ENCODE results near the gene DNAH1.

DNA sequence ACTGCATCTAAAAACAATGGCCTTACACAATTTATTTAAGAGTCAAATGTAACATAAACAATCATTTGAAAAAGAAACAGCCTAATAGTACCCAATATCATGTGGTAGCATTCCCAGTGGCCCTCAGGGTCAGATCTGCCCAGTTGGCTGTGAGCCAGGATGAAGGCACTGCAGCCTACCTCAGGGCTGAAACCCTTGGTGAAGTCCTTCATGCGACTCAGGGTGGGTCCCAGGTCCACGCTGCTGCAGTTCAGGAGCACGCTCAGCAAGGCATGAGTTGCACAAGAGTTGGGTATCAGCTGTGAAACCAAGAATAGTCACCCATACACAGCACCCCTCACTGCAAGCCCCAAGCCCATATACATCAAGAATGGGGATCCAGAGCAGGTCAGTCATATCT, 91.7 kb downstream of the DNAH1 start:
- TF ChIP-seq POLR2A (IDR thresholded peaks at IDR 0.05), result no peak
- TF ChIP-seq, protein P1, sequence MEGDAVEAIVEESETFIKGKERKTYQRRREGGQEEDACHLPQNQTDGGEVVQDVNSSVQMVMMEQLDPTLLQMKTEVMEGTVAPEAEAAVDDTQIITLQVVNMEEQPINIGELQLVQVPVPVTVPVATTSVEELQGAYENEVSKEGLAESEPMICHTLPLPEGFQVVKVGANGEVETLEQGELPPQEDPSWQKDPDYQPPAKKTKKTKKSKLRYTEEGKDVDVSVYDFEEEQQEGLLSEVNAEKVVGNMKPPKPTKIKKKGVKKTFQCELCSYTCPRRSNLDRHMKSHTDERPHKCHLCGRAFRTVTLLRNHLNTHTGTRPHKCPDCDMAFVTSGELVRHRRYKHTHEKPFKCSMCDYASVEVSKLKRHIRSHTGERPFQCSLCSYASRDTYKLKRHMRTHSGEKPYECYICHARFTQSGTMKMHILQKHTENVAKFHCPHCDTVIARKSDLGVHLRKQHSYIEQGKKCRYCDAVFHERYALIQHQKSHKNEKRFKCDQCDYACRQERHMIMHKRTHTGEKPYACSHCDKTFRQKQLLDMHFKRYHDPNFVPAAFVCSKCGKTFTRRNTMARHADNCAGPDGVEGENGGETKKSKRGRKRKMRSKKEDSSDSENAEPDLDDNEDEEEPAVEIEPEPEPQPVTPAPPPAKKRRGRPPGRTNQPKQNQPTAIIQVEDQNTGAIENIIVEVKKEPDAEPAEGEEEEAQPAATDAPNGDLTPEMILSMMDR (IDR thresholded peaks at IDR 0.05), result no peak
- no peak for TF ChIP-seq EP300 (IDR thresholded peaks at IDR 0.05)
